ENCODE results near the gene CPAMD8. TPM values are rescaled to one million over a fixed set of nuclear protein-coding genes. Genes with fewer than 3 reads are reported as not detected.

CPAMD8 gene
- total RNA-seq, 4 donors from 2014 or later, result 5.4 to 9.7 (median 9.1) TPM

GRCh38 chr19:16949496-16950023 lies 77.0 kb downstream of the CPAMD8 start:
- Histone ChIP-seq H3K27ac (no peak overlapping the region), H3K4me3 (no peak overlapping the region), H3K9me3 (no peaks in the 10 kb centered on the region), H3K27me3 (no peaks in the 10 kb centered on the region), H3K4me1 (no peaks in the 10 kb centered on the region), H3K36me3 (no peaks in the 10 kb centered on the region)
- 94% methylated on average over 8 of the region's 8 CpGs for WGBS
- TF ChIP-seq POLR2AphosphoS5 (IDR thresholded peaks at IDR 0.05) (no peak), EP300 (IDR thresholded peaks at IDR 0.05) (no peak), POLR2A (IDR thresholded peaks at IDR 0.05) (no peak)
- TF ChIP-seq, protein P1, sequence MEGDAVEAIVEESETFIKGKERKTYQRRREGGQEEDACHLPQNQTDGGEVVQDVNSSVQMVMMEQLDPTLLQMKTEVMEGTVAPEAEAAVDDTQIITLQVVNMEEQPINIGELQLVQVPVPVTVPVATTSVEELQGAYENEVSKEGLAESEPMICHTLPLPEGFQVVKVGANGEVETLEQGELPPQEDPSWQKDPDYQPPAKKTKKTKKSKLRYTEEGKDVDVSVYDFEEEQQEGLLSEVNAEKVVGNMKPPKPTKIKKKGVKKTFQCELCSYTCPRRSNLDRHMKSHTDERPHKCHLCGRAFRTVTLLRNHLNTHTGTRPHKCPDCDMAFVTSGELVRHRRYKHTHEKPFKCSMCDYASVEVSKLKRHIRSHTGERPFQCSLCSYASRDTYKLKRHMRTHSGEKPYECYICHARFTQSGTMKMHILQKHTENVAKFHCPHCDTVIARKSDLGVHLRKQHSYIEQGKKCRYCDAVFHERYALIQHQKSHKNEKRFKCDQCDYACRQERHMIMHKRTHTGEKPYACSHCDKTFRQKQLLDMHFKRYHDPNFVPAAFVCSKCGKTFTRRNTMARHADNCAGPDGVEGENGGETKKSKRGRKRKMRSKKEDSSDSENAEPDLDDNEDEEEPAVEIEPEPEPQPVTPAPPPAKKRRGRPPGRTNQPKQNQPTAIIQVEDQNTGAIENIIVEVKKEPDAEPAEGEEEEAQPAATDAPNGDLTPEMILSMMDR (IDR thresholded peaks at IDR 0.05), result no peak
- peak in 1 of 2 donors; percentile 67 for DNase-seq (ENCODE audit: low spot score in 2 of 2)

- H3K27me3 ChIP-seq, result no peaks in the 10 kb centered on the region
- TF ChIP-seq POLR2AphosphoS5 (IDR thresholded peaks at IDR 0.05) (no peak), EP300 (IDR thresholded peaks at IDR 0.05) (no peak), POLR2A (IDR thresholded peaks at IDR 0.05) (no peak)
- TF ChIP-seq, protein P1 (IDR thresholded peaks at IDR 0.05), result no peak
- no peaks in the 10 kb centered on the region for H3K9me3 ChIP-seq
- peak in 1 of 2 donors; percentile 55 for DNase-seq (ENCODE audit: low spot score in 2 of 2)
- no peak overlapping the region for H3K4me3 ChIP-seq
- no peak overlapping the region for H3K27ac ChIP-seq
- 89% methylated on average over 13 of the region's 16 CpGs for WGBS
- no peaks in the 10 kb centered on the region for H3K36me3 ChIP-seq
- no peaks in the 10 kb centered on the region for H3K4me1 ChIP-seq
Observed at GRCh38 chr19:16946951-16947940, 79.4 kb downstream of the CPAMD8 start.

GRCh38 chr19:16945762-16946465 lies 80.7 kb downstream of the CPAMD8 start:
- Histone ChIP-seq H3K4me3 (no peak overlapping the region), H3K4me1 (no peaks in the 10 kb centered on the region), H3K36me3 (no peaks in the 10 kb centered on the region), H3K9me3 (no peaks in the 10 kb centered on the region), H3K27me3 (no peaks in the 10 kb centered on the region), H3K27ac (no peak overlapping the region)
- 86% methylated on average over 8 of the region's 8 CpGs for WGBS
- DNase-seq (ENCODE audit: low spot score in 2 of 2), result peak in 1 of 2 donors; percentile 23
- no peak for TF ChIP-seq POLR2A (IDR thresholded peaks at IDR 0.05)
- TF ChIP-seq EP300 (IDR thresholded peaks at IDR 0.05), result no peak
- TF ChIP-seq, protein P1 (IDR thresholded peaks at IDR 0.05), result no peak
- TF ChIP-seq POLR2AphosphoS5 (IDR thresholded peaks at IDR 0.05), result no peak

GRCh38 chr19:16945364-16945714 lies 81.3 kb downstream of the CPAMD8 start:
- H3K27me3 ChIP-seq, result no peaks in the 10 kb centered on the region
- WGBS, result 92% methylated on average over 2 of the region's 11 CpGs
- no peaks in the 10 kb centered on the region for H3K9me3 ChIP-seq
- no peaks in the 10 kb centered on the region for H3K4me1 ChIP-seq
- no peaks in the 10 kb centered on the region for H3K36me3 ChIP-seq
- peak in 1 of 2 donors; percentile 74 for DNase-seq (ENCODE audit: low spot score in 2 of 2)
- no peak overlapping the region for H3K27ac ChIP-seq
- H3K4me3 ChIP-seq, result no peak overlapping the region
- TF ChIP-seq POLR2A (IDR thresholded peaks at IDR 0.05) (no peak), EP300 (IDR thresholded peaks at IDR 0.05) (no peak), POLR2AphosphoS5 (IDR thresholded peaks at IDR 0.05) (no peak)
- TF ChIP-seq, protein P1 (IDR thresholded peaks at IDR 0.05), result no peak

All from suprapubic skin (tissue), 4 donors.